Dermis microvascular lymphatic vessel endothelial cell (primary cell): ENCODE data around the gene GBGT1. TPM values are rescaled to one million over a fixed set of nuclear protein-coding genes. Genes with fewer than 3 reads are reported as not detected.

Experiments
- DNase-seq, 2 donors: peaks; one replicate each; pipeline versions ENCODE4 v3.0.0 to v3.0.0-alpha.2; 2010; ENCODE audit warnings: low read depth in 2 of 2
- total RNA-seq: library from RNA; depleted of rRNA; stranded (reverse); fragments of >200 nt; gene quantifications from 2 replicates; pipeline ENCODE4 v1.2.1, GENCODE V29; 2014

GBGT1 gene
- total RNA-seq, 1 donor from 2014 or later, result 21.3 TPM

GRCh38 chr9:133127340-133127981 is 36.3 kb downstream of the GBGT1 start:
- peak; percentile 70 to 75 for DNase-seq

GRCh38 chr9:133126697-133127339 is 36.9 kb downstream of the GBGT1 start:
- DNase-seq, result peak in 1 of 2 donors; percentile 51

- peak; percentile 93 to 95 for DNase-seq
Observed at GRCh38 chr9:133125941-133126696, 37.6 kb downstream of the GBGT1 start.

DNA sequence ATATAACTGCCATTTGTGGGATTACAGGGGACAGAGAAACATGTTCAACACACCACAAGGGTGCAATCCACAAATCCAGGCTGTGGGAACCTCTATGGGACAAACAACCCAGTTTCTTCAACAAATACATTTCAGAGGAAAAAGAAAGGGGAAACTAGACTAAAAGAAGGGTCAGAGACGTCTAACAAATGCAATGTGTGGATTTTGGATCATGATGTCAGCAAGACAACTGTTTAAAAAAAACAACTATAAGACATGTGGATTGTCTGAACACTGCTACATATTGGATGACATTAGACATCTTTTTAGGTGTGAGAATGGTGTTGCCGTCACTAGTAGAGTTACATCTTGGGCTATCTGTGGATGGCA is 38.8 kb downstream of the GBGT1 start:
- DNase-seq, result no peak

- DNase-seq, result no peak
Observed at GRCh38 chr9:133124123-133124906, 39.4 kb downstream of the GBGT1 start.

DNA sequence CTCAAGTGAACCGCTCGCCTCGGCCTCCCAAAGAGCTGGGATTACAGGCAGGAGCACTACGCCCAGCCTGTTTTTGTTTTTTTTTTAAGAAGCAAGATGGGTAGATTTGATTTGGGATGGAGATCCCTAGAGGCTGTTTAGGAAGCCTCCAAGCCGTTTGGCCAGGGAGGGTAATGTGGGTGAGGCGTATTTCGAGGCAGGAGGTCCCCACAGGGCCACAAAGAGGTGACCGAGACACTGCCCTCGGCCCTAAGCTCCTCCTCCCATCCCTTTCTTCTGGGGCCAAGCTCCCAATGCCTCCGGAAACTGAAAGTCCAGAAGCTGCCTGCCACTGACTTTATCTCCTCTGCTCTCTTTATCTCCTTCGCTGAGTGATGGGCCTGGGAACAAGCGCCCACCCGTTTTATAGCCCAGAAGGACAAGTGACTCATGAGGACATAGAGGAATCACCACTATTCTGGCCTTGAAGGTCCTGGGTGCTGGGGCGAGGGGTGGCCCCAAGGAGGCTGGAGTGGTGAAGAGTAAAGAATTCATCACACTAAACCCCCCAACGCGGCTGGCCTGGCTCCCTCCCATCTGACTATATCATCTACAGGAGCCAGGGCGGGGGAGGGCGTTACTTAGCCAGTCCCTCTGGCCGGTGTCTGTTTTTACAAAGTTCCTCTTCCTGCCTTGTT is 40.6 kb downstream of the GBGT1 start:
- DNase-seq, result no peak

- DNase-seq, result no peak
Observed at GRCh38 chr9:133122605-133122934, 41.1 kb downstream of the GBGT1 start.

GRCh38 chr9:133121915-133122550 is 41.7 kb downstream of the GBGT1 start:
- no peak for DNase-seq

DNA sequence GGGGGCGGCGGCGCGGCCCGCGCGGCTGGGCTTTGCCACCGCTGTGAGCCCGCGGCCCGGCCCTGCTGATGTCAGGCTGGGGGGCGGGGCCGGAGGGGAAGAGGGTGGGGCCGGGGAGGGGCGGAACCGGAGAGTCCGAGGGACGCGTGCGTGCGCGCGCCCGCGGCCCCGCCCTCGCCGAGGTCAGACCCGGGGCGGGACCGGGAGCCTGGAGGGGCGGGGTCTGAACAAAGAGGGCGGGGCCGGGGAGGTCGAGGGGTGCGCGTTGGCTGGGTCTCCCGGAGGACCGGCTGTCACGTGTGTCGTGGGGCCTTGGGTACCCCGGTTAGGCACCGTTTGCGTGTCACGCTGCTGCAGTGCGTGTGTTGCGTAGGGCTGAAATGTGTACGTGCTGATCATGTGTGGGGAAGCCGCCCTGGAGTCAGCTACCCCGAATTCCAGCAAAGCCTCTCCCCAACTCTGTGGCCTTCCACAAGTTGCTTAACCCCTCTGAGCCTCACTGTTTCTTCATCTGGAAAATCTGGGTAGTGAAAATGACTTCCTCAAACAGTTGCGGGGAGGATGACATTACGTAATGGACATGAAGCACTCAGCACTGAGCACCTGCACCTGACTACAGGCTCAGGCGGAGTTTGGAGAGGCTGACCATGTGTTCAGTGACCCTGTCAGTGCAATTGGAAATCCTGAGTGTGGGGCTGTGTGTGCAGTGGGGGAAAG is 42.4 kb downstream of the GBGT1 start, which contains the start of gene RALGDS:
TSS of gene RALGDS (minus strand) at position 43 of the 717 bp plus-strand sequence. CDS start 86 bp downstream, outside the sequence.
- DNase-seq, result peak in 1 of 2 donors; percentile 86

GRCh38 chr9:133120501-133121197 is 43.1 kb downstream of the GBGT1 start:
- no peak for DNase-seq

- peak in 1 of 2 donors; percentile 40 for DNase-seq
Observed at GRCh38 chr9:133119846-133120500, 43.7 kb downstream of the GBGT1 start.

DNA sequence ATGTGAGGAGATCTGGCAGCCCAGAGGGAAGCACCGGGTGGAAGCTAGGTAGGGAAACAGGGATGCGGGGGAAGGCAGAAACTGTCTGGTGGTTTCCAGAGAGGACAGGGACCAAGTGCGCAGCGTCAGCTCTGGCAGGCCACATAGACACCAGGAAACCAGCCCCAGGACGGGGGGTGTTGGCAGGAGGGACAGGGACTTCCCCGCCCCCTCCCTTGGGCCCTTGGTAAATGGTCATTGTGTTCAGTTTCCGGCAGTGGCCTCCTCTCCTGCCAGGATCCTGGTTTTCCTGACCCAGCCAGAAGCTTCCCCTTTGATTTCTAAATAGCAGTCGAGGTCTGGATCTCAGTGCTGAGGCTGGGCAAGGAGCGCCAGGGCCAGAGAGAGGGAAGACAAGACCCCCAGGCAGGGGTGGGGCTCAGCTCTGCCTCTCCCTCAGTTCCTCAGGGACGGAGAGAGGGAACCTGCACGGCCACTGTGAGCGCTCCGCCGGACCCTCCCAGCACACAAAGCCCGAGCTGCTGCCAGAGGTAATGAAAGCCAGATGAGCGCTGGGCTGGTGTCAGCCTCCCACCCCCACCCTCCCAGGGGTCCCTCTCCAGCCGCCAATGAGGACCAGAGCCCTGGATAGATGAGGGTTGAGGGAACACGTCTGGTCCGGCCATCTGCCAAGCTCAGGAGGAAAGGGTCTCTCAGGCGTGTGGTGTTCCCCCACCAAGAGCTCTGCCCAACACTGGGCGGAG is 44.4 kb downstream of the GBGT1 start:
- DNase-seq, result peak; percentile 90 to 92

DNA sequence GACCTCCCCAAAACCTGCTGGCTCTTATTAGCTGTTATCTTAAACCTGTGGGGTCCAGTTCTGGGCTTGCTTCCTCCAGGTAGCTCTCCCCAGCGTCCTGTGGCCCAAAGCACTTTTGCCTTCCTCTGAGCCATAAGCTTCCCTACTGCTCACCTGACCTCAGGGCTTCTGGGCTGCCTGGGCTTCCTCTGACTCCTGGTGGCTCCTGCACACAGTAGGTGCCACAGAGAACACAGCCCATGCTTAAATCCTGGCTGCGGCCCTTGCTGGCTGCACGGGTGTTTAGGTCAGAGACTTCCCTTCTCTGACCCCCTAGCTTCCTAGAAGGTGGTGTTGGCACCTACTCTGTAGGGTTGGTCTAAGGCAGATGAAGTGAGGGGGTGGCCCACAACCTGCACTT is 45.1 kb downstream of the GBGT1 start:
- DNase-seq, result no peak

DNA sequence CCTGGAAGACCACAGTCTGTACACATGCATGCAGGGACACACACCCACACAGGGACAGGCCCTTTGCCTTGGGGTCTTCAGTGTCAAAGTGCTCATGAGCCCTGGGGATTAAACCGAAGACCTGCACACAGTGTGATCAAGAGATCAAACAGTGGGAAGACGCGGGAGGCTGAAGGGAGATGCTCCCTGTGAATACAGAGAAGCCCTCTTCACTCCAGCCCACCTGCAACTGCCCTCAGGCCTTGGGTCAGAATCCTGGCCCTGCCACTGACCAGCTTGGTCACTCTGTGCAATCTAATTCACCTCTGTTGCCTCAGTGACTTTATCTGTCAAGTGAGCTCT is 45.6 kb downstream of the GBGT1 start:
- DNase-seq, result no peak

DNA sequence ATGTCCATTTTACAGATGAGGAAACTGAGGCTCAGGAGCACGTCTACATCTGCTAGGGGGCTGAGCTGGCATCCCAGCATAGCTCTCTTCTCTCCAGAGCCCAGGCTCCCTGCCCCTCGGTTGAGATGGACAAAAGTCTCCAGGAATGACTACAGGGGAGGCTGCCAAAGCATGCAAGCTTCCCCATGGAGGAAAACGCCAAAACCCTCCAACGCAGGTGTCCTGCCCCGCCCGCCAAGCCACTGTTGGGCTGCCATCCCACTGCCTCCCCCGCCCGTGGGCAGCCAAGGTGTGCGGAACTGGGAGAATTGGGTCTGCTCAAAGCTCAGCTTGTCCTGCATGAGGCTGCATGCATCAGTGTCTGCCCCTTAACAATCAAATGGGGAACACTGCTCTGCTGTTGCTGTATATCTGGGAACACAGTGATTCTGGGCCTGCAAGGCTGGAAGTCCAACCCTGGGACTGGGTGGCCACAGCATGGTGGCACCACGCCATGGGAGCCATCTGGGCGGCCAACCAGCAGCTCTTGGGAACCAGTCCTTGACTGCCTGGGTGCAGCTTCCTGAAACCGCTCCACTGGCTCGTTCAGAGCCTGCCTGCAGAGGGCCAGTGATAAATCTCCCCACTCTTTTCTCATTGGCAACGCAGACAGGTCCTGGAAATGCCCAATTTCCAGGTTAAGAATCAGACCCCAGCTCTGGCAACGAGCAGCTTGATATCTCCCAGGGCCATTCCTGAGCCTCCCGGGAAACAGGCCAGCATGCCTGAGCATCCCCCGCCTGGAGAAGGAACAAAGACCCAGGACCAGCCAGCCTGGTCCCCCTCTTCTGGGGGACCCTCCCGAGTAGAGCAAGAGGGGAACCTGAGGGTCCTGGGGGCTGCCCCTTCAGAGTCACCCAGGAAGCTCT is 46.2 kb downstream of the GBGT1 start:
- DNase-seq, result no peak

GRCh38 chr9:133116346-133117231 is 47.1 kb downstream of the GBGT1 start:
- DNase-seq, result no peak
